ENCODE results near the gene MMP3. TPM values are rescaled to one million over a fixed set of nuclear protein-coding genes. Genes with fewer than 3 reads are reported as not detected.

Gene MMP3
- total and polyA plus RNA-seq, 2 experiments from 2014 or later = 0.68 TPM; not detected in 1

GRCh38 chr11:102868339-102868738 lies 24.9 kb upstream of the MMP3 start (continued):
- TF ChIP-seq, protein P1, sequence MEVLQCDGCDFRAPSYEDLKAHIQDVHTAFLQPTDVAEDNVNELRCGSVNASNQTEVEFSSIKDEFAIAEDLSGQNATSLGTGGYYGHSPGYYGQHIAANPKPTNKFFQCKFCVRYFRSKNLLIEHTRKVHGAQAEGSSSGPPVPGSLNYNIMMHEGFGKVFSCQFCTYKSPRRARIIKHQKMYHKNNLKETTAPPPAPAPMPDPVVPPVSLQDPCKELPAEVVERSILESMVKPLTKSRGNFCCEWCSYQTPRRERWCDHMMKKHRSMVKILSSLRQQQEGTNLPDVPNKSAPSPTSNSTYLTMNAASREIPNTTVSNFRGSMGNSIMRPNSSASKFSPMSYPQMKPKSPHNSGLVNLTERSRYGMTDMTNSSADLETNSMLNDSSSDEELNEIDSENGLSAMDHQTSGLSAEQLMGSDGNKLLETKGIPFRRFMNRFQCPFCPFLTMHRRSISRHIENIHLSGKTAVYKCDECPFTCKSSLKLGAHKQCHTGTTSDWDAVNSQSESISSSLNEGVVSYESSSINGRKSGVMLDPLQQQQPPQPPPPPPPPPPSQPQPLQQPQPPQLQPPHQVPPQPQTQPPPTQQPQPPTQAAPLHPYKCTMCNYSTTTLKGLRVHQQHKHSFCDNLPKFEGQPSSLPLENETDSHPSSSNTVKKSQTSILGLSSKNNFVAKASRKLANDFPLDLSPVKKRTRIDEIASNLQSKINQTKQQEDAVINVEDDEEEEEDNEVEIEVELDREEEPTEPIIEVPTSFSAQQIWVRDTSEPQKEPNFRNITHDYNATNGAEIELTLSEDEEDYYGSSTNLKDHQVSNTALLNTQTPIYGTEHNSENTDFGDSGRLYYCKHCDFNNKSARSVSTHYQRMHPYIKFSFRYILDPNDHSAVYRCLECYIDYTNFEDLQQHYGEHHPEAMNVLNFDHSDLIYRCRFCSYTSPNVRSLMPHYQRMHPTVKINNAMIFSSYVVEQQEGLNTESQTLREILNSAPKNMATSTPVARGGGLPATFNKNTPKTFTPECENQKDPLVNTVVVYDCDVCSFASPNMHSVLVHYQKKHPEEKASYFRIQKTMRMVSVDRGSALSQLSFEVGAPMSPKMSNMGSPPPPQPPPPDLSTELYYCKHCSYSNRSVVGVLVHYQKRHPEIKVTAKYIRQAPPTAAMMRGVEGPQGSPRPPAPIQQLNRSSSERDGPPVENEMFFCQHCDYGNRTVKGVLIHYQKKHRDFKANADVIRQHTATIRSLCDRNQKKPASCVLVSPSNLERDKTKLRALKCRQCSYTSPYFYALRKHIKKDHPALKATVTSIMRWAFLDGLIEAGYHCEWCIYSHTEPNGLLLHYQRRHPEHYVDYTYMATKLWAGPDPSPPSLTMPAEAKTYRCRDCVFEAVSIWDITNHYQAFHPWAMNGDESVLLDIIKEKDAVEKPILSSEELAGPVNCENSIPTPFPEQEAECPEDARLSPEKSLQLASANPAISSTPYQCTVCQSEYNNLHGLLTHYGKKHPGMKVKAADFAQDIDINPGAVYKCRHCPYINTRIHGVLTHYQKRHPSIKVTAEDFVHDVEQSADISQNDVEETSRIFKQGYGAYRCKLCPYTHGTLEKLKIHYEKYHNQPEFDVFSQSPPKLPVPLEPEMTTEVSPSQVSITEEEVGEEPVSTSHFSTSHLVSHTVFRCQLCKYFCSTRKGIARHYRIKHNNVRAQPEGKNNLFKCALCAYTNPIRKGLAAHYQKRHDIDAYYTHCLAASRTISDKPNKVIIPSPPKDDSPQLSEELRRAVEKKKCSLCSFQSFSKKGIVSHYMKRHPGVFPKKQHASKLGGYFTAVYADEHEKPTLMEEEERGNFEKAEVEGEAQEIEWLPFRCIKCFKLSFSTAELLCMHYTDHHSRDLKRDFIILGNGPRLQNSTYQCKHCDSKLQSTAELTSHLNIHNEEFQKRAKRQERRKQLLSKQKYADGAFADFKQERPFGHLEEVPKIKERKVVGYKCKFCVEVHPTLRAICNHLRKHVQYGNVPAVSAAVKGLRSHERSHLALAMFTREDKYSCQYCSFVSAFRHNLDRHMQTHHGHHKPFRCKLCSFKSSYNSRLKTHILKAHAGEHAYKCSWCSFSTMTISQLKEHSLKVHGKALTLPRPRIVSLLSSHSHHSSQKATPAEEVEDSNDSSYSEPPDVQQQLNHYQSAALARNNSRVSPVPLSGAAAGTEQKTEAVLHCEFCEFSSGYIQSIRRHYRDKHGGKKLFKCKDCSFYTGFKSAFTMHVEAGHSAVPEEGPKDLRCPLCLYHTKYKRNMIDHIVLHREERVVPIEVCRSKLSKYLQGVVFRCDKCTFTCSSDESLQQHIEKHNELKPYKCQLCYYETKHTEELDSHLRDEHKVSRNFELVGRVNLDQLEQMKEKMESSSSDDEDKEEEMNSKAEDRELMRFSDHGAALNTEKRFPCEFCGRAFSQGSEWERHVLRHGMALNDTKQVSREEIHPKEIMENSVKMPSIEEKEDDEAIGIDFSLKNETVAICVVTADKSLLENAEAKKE (CRISPR knock-in tag; IDR thresholded peaks at IDR 0.05) = no peak
- TF ChIP-seq NANOG (IDR thresholded peaks at IDR 0.05; ENCODE audit: borderline replicate concordance) (no peak), EZH2 (IDR thresholded peaks at IDR 0.05; ENCODE audit: low read depth, unreplicated experiment) (no peak), JUNB (IDR thresholded peaks at IDR 0.05; ENCODE audit: unreplicated experiment) (no peak), EZH2phosphoT487 (IDR thresholded peaks at IDR 0.05; ENCODE audit: unreplicated experiment) (no peak), POLR2AphosphoS5 (IDR thresholded peaks at IDR 0.05; ENCODE audit: low read depth) (no peak), CREB1 (CRISPR knock-in tag; IDR thresholded peaks at IDR 0.05; ENCODE audit: low read depth) (no peak)
- TF ChIP-seq, protein P2, sequence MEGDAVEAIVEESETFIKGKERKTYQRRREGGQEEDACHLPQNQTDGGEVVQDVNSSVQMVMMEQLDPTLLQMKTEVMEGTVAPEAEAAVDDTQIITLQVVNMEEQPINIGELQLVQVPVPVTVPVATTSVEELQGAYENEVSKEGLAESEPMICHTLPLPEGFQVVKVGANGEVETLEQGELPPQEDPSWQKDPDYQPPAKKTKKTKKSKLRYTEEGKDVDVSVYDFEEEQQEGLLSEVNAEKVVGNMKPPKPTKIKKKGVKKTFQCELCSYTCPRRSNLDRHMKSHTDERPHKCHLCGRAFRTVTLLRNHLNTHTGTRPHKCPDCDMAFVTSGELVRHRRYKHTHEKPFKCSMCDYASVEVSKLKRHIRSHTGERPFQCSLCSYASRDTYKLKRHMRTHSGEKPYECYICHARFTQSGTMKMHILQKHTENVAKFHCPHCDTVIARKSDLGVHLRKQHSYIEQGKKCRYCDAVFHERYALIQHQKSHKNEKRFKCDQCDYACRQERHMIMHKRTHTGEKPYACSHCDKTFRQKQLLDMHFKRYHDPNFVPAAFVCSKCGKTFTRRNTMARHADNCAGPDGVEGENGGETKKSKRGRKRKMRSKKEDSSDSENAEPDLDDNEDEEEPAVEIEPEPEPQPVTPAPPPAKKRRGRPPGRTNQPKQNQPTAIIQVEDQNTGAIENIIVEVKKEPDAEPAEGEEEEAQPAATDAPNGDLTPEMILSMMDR (conservative IDR thresholded peaks at IDR 0.05; ENCODE audit: low read depth in 2 of 2) = no peak
- TF ChIP-seq, protein P3, sequence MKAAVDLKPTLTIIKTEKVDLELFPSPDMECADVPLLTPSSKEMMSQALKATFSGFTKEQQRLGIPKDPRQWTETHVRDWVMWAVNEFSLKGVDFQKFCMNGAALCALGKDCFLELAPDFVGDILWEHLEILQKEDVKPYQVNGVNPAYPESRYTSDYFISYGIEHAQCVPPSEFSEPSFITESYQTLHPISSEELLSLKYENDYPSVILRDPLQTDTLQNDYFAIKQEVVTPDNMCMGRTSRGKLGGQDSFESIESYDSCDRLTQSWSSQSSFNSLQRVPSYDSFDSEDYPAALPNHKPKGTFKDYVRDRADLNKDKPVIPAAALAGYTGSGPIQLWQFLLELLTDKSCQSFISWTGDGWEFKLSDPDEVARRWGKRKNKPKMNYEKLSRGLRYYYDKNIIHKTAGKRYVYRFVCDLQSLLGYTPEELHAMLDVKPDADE (IDR thresholded peaks at IDR 0.05) = no peak

Data from GM23338 (cell line).